Left lung (tissue), 10 donors: ENCODE data around the gene SAXO1. TPM values are rescaled to one million over a fixed set of nuclear protein-coding genes. Genes with fewer than 3 reads are reported as not detected.
"Not testable (repeated sequence)": the region's sequence is repeated elsewhere in the genome, so short reads cannot be mapped to it uniquely, and the experiment has no call there.

Experiments
- ATAC-seq: fragments of 200-7000 bp; cut with Tn5 transposase; one replicate; pipeline ENCODE4 v1.9.1; 2020; ENCODE audit warnings: moderate library complexity
- DNase-seq, 4 donors: peaks; one replicate each; pipeline ENCODE4 v3.0.0-alpha.2; 2013 to 2020
- H3K27ac ChIP-seq, 2 donors: fragments of 200-600 bp; sonication (generic) in 1 of 2; one replicate each; pipeline versions ENCODE4 v1.5.0 to v1.8.0; 2020 to 2021
- H3K27me3 ChIP-seq, 2 donors: fragments of 200-600 bp; sonication (generic) in 1 of 2; one replicate each; pipeline versions ENCODE4 v1.5.0 to v1.8.0; 2020 to 2021
- H3K36me3 ChIP-seq, 2 donors: fragments of 200-600 bp; sonication (generic) in 1 of 2; one replicate each; pipeline versions ENCODE4 v1.5.0 to v1.8.0; 2020 to 2021
- H3K4me1 ChIP-seq, 2 donors: fragments of 200-600 bp; one replicate each; pipeline ENCODE4 v1.8.0; 2021
- H3K4me3 ChIP-seq, 2 donors: fragments of 200-600 bp; sonication (generic) in 1 of 2; one replicate each; pipeline versions ENCODE4 v1.5.0 to v1.8.0; 2020 to 2021; ENCODE audit warnings: mild to moderate bottlenecking in 1 of 2
- H3K9me3 ChIP-seq, 2 donors: fragments of 200-600 bp; sonication (generic) in 1 of 2; one replicate each; pipeline versions ENCODE4 v1.5.0 to v1.8.0; 2020 to 2021
- intact Hi-C, 2 donors: fragments of 100-400 bp; cut with DNase I; formaldehyde crosslinking; loops; one replicate each; pipeline versions ENCODE4 v1.11.2 to v1.14.2; 2022
- polyA plus RNA-seq, 6 donors: library from polyadenylated mRNA; unstranded; fragments of 120-200 nt; gene quantifications; one replicate each; pipeline ENCODE4 v1.2.1, GENCODE V29; 2013; ENCODE audit not compliant: insufficient read length in 6 of 6
- total RNA-seq, 2 donors: library from RNA; stranded (reverse); fragmentation: NEBNext Ultra II Directional; extraction: Animal tissue kit (Norgen Biotek cat#: 25700); gene quantifications; one replicate each; pipeline ENCODE4 v1.2.1, GENCODE V29; 2021
- TF ChIP-seq, protein P1 (sequence below), 2 donors: fragments of 200-600 bp; sonication (generic) in 1 of 2; IDR thresholded peaks; one replicate each; pipeline versions ENCODE4 v1.5.0 to v1.8.0; 2021; ENCODE audit warnings: antibody characterized with exemption in 2 of 2
- donor health status: DM: no; HTN: yes; CAD: no.
- donor health status: DM: no; HTN: no; CAD: no.

Gene SAXO1
- total and polyA plus RNA-seq, 8 donors, result 0.14 to 0.30 (median 0.18) TPM; not detected in 2

DNA sequence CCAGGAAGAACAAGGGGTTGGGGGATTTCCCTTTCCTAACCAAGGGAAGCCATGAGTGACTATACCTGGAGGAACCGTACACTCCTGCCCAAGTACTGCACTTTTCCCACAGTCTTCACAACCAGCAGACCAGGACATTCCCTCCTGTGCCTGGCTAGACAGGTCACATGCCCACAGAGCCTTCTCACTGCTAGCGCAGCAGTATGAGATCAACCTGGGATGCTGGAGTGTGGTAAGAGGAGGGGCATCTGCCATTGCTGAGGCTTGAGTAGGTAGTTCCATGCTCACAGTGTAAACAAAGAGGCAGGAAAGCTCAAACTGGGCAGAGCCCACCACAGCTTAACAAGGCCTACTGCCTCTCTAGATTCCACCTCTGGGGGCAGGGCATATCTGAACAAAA, 35.9 kb downstream of the SAXO1 start:
- intact Hi-C loops, result no loop called here
- Histone ChIP-seq H3K27me3 (no peaks in the 10 kb centered on the region), H3K4me3 (no peak overlapping the region), H3K27ac (no peak overlapping the region), H3K36me3 (no peaks in the 10 kb centered on the region), H3K9me3 (peaks cover 0 to 1% of the 10 kb centered on the region in 2 donors), H3K4me1 (no peaks in the 10 kb centered on the region)
- DNase-seq (no peak), ATAC-seq (no peak)
- TF ChIP-seq, protein P1, sequence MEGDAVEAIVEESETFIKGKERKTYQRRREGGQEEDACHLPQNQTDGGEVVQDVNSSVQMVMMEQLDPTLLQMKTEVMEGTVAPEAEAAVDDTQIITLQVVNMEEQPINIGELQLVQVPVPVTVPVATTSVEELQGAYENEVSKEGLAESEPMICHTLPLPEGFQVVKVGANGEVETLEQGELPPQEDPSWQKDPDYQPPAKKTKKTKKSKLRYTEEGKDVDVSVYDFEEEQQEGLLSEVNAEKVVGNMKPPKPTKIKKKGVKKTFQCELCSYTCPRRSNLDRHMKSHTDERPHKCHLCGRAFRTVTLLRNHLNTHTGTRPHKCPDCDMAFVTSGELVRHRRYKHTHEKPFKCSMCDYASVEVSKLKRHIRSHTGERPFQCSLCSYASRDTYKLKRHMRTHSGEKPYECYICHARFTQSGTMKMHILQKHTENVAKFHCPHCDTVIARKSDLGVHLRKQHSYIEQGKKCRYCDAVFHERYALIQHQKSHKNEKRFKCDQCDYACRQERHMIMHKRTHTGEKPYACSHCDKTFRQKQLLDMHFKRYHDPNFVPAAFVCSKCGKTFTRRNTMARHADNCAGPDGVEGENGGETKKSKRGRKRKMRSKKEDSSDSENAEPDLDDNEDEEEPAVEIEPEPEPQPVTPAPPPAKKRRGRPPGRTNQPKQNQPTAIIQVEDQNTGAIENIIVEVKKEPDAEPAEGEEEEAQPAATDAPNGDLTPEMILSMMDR (IDR thresholded peaks at IDR 0.05), result no peak

DNA sequence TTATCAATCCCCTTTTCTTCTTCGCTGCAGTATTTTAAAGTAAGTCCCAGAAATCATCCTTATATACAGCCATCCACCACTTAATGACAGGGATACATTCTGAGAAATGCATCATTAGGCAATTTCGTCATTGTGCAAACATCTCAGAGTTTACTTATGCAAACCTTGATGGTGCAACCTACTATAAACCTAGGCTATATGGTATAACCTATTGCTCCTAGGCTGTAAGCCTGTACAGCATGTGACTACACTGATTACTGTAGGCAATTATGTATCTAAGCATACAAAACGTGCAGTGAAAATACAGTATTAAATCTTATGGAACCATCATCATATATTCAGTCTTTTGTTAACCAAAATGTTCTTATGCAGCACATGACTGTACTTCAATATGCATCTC, 36.8 kb downstream of the SAXO1 start:
- DNase-seq (no peak), ATAC-seq (no peak)
- no peaks in the 10 kb centered on the region for H3K27me3 ChIP-seq

DNA sequence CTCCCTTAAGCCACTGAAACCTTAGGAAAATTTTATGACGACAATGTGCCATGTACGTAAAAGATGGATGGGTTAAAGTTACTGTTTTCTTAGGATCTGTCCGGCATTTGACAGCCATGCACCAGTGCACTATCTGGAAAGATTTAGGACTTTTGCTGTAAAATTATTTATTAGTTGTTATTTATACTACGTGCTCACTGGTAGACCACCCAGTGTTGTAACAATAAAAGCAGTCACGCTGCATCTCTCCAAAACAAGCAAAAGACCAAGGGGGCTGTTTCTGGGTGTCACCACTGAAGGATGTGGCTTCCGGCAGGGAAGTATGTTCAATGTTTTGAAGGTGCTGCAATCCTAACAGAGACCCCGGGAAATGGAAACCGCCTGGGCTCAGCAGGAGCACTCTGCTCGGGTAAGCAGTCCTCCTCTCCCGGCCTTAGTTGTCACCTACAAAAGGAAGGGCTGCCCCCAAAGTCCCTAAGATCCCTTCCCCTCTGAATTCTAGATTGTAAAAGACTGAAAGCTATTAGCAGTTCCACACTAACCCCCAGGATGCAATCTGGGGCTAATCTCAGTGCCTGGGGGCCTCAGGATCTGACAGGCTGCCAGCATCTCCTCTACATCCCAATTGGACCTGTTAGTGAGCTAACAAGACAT, 38.6 kb downstream of the SAXO1 start:
- intact Hi-C loops, result no loop called here
- Histone ChIP-seq H3K9me3 (peaks cover 0 to 1% of the 10 kb centered on the region in 2 donors), H3K4me3 (no peak overlapping the region), H3K36me3 (no peaks in the 10 kb centered on the region), H3K4me1 (no peaks in the 10 kb centered on the region), H3K27me3 (no peaks in the 10 kb centered on the region), H3K27ac (no peak overlapping the region)
- TF ChIP-seq, protein P1 (IDR thresholded peaks at IDR 0.05), result no peak
- DNase-seq (peak in 1 of 4 donors; percentile 26), ATAC-seq (no peak)

More for the DNA sequence above, 36.8 kb downstream of the SAXO1 start:
- H3K27ac ChIP-seq, result no peak overlapping the region
- peaks cover 0 to 1% of the 10 kb centered on the region in 2 donors for H3K9me3 ChIP-seq
- TF ChIP-seq, protein P1 (IDR thresholded peaks at IDR 0.05), result no peak
- no peaks in the 10 kb centered on the region for H3K36me3 ChIP-seq
- intact Hi-C loops, result no loop called here
- H3K4me3 ChIP-seq, result no peak overlapping the region
- H3K4me1 ChIP-seq, result no peaks in the 10 kb centered on the region

DNA sequence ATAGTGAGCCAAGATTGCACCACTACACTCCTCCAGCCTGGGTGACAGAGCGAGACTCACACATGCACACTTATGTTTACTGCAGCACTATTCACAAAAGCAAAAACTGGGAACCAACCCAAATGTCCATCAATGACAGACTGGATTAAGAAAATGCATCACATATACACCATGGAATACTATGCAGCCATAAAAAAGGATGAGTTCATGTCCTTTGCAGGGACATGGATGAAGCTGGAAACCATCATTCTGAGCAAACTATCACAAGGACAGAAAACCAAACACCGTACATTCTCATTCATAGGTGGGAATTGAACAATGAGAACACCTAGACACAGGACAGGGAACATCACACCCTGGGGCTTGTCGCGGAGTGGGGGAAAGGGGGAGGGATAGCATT, 41.8 kb downstream of the SAXO1 start:
- H3K9me3 ChIP-seq, H3K27ac ChIP-seq, DNase-seq, H3K36me3 ChIP-seq, intact Hi-C loops, H3K27me3 ChIP-seq, H3K4me3 ChIP-seq, H3K4me1 ChIP-seq, ATAC-seq: not testable (repeated sequence)

DNA sequence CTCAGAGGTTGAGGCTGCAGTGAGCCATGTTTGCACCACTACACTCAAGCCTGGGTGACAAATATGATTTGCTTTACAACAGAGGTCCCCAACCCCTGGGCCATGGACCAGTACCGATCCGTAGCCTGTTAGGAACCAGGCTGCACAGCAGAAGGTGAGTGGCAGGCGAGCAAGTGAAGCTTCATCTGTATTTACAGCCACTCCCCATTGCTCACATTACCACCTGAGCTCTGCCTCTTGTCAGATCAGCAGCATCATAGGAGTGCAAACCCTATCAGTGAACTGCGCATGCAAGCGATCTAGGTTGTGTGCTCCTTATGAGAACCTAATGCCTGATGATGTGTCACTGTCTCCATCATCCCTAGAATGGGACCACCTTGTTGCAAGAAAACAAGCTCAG, 42.5 kb downstream of the SAXO1 start:
- Histone ChIP-seq H3K4me1 (no peaks in the 10 kb centered on the region), H3K27ac (no peak overlapping the region), H3K4me3 (no peak overlapping the region), H3K36me3 (no peaks in the 10 kb centered on the region), H3K27me3 (no peaks in the 10 kb centered on the region), H3K9me3 (no peaks in the 10 kb centered on the region)
- DNase-seq (no peak), ATAC-seq (no peak)
- TF ChIP-seq, protein P1 (IDR thresholded peaks at IDR 0.05), result no peak
- intact Hi-C loops, result no loop called here

DNA sequence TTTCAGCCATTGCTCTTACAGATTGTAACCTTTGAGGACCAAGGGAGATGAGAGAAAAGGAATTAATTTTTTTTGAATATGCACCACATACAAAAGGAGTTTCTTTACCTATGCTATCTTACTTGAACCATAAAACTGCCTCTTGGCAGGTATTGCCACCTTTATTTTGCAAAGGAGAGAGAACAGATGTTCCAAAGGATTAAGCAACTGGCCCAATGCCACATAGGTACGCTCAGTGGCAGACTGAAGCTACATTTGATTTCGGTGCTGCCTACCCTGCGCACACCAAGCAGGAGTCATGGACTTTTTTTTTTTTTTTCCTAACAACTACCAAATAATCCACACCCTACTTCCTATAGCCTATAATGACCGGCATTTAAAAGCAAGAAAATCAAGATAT, 43.1 kb downstream of the SAXO1 start:
- Histone ChIP-seq H3K27me3 (no peaks in the 10 kb centered on the region), H3K4me1 (no peaks in the 10 kb centered on the region), H3K9me3 (no peaks in the 10 kb centered on the region), H3K4me3 (no peak overlapping the region), H3K27ac (no peak overlapping the region), H3K36me3 (no peaks in the 10 kb centered on the region)
- DNase-seq (no peak), ATAC-seq (no peak)
- TF ChIP-seq, protein P1 (IDR thresholded peaks at IDR 0.05), result no peak
- intact Hi-C loops, result no loop called here
